ENCODE measurements around the gene JAKMIP3.

The JAKMIP3 gene

GRCh38 chr10:132110713-132111112 lies 45.0 kb downstream of the JAKMIP3 start:
- POLR2A ChIA-PET: no interaction called here
- CTCF ChIA-PET: no interaction called here
- no peak for DNase-seq (ENCODE audit: extremely low spot score)
- TF ChIP-seq ZNF384 (IDR thresholded peaks at IDR 0.05): no peak
- TF ChIP-seq FOXM1 (IDR thresholded peaks at IDR 0.05; ENCODE audit: borderline replicate concordance): no peak
- TF ChIP-seq NFRKB (IDR thresholded peaks at IDR 0.05): no peak
- TF ChIP-seq L3MBTL2 (conservative IDR thresholded peaks at IDR 0.05): no peak
- TF ChIP-seq PKNOX1 (IDR thresholded peaks at IDR 0.05): no peak
- TF ChIP-seq CTBP1 (IDR thresholded peaks at IDR 0.05; ENCODE audit: borderline replicate concordance): no peak
- no peak for TF ChIP-seq BHLHE40 (IDR thresholded peaks at IDR 0.05; ENCODE audit: borderline replicate concordance)
- no peak for TF ChIP-seq SP1 (IDR thresholded peaks at IDR 0.05)
- TF ChIP-seq SUZ12 (IDR thresholded peaks at IDR 0.05): no peak
- TF ChIP-seq ELF4 (IDR thresholded peaks at IDR 0.05): no peak
- no peak for TF ChIP-seq HDGF (IDR thresholded peaks at IDR 0.05; ENCODE audit: borderline replicate concordance)
- no peak for TF ChIP-seq FOXA1 (IDR thresholded peaks at IDR 0.05)
- TF ChIP-seq FOXK2 (IDR thresholded peaks at IDR 0.05): no peak
- TF ChIP-seq LEF1 (IDR thresholded peaks at IDR 0.05; ENCODE audit: borderline replicate concordance): no peak
- TF ChIP-seq ARNT (IDR thresholded peaks at IDR 0.05): no peak
- no peak for TF ChIP-seq TARDBP (IDR thresholded peaks at IDR 0.05)

GRCh38 chr10:132111121-132111731 lies 45.5 kb downstream of the JAKMIP3 start:
- POLR2A ChIA-PET: no interaction called here
- no peak for TF ChIP-seq PKNOX1 (IDR thresholded peaks at IDR 0.05)
- no peak for TF ChIP-seq L3MBTL2 (conservative IDR thresholded peaks at IDR 0.05)
- no peak for TF ChIP-seq CTBP1 (IDR thresholded peaks at IDR 0.05; ENCODE audit: borderline replicate concordance)
- no peak for TF ChIP-seq SP1 (IDR thresholded peaks at IDR 0.05)
- TF ChIP-seq FOXM1 (IDR thresholded peaks at IDR 0.05; ENCODE audit: borderline replicate concordance): no peak
- TF ChIP-seq ARNT (IDR thresholded peaks at IDR 0.05): no peak
- no peak for TF ChIP-seq HDGF (IDR thresholded peaks at IDR 0.05; ENCODE audit: borderline replicate concordance)
- TF ChIP-seq FOXA1 (IDR thresholded peaks at IDR 0.05): no peak
- no peak for TF ChIP-seq ELF4 (IDR thresholded peaks at IDR 0.05)
- TF ChIP-seq BHLHE40 (IDR thresholded peaks at IDR 0.05; ENCODE audit: borderline replicate concordance): no peak
- DNase-seq (ENCODE audit: extremely low spot score): no peak
- CTCF ChIA-PET: no interaction called here

- TF ChIP-seq LEF1 (IDR thresholded peaks at IDR 0.05; ENCODE audit: borderline replicate concordance) (no peak), ZNF384 (IDR thresholded peaks at IDR 0.05) (no peak), FOXK2 (IDR thresholded peaks at IDR 0.05) (no peak), SP1 (IDR thresholded peaks at IDR 0.05) (no peak), PKNOX1 (IDR thresholded peaks at IDR 0.05) (no peak), L3MBTL2 (conservative IDR thresholded peaks at IDR 0.05) (no peak), ELF4 (IDR thresholded peaks at IDR 0.05) (no peak), ARNT (IDR thresholded peaks at IDR 0.05) (no peak), CTBP1 (IDR thresholded peaks at IDR 0.05; ENCODE audit: borderline replicate concordance) (no peak), FOXA1 (IDR thresholded peaks at IDR 0.05) (no peak), HDGF (IDR thresholded peaks at IDR 0.05; ENCODE audit: borderline replicate concordance) (no peak), BHLHE40 (IDR thresholded peaks at IDR 0.05; ENCODE audit: borderline replicate concordance) (no peak), NFRKB (IDR thresholded peaks at IDR 0.05) (no peak), FOXM1 (IDR thresholded peaks at IDR 0.05; ENCODE audit: borderline replicate concordance) (no peak), SUZ12 (IDR thresholded peaks at IDR 0.05) (no peak)
- DNase-seq (ENCODE audit: extremely low spot score): no peak
- ChIA-PET POLR2A (no interaction called here), CTCF (no interaction called here)
Measured at GRCh38 chr10:132111871-132112341, 46.2 kb downstream of the JAKMIP3 start.

GRCh38 chr10:132112611-132113010 lies 46.9 kb downstream of the JAKMIP3 start:
- DNase-seq (ENCODE audit: extremely low spot score): no peak
- TF ChIP-seq L3MBTL2 (conservative IDR thresholded peaks at IDR 0.05) (no peak), ELF4 (IDR thresholded peaks at IDR 0.05) (no peak), NFRKB (IDR thresholded peaks at IDR 0.05) (no peak), HDGF (IDR thresholded peaks at IDR 0.05; ENCODE audit: borderline replicate concordance) (no peak), BHLHE40 (IDR thresholded peaks at IDR 0.05; ENCODE audit: borderline replicate concordance) (no peak), PKNOX1 (IDR thresholded peaks at IDR 0.05) (no peak), FOXA1 (IDR thresholded peaks at IDR 0.05) (no peak), SUZ12 (IDR thresholded peaks at IDR 0.05) (no peak), FOXK2 (IDR thresholded peaks at IDR 0.05) (no peak), ZNF384 (IDR thresholded peaks at IDR 0.05) (no peak)

GRCh38 chr10:132113206-132113605 lies 47.5 kb downstream of the JAKMIP3 start:
- no peak for TF ChIP-seq PKNOX1 (IDR thresholded peaks at IDR 0.05)
- TF ChIP-seq FOXK2 (IDR thresholded peaks at IDR 0.05): no peak
- no peak for TF ChIP-seq HDGF (IDR thresholded peaks at IDR 0.05; ENCODE audit: borderline replicate concordance)
- no peak for TF ChIP-seq FOXM1 (IDR thresholded peaks at IDR 0.05; ENCODE audit: borderline replicate concordance)
- no peak for TF ChIP-seq SUZ12 (IDR thresholded peaks at IDR 0.05)
- TF ChIP-seq SP1 (IDR thresholded peaks at IDR 0.05): no peak
- TF ChIP-seq L3MBTL2 (conservative IDR thresholded peaks at IDR 0.05): no peak
- no peak for TF ChIP-seq FOXA1 (IDR thresholded peaks at IDR 0.05)
- no peak for TF ChIP-seq ELF4 (IDR thresholded peaks at IDR 0.05)
- no peak for TF ChIP-seq CTBP1 (IDR thresholded peaks at IDR 0.05; ENCODE audit: borderline replicate concordance)
- no peak for TF ChIP-seq ARNT (IDR thresholded peaks at IDR 0.05)
- no peak for TF ChIP-seq LEF1 (IDR thresholded peaks at IDR 0.05; ENCODE audit: borderline replicate concordance)
- TF ChIP-seq BHLHE40 (IDR thresholded peaks at IDR 0.05; ENCODE audit: borderline replicate concordance): no peak
- no peak for TF ChIP-seq NFRKB (IDR thresholded peaks at IDR 0.05)
- POLR2A ChIA-PET: no interaction called here
- CTCF ChIA-PET: interaction anchor here (0.8 kb wide), 1 partner anchor 12 kb away, joined by 3 read pairs; no protein-coding TSS in a partner anchor
- DNase-seq (ENCODE audit: extremely low spot score): no peak

More at GRCh38 chr10:132112611-132113010, 46.9 kb downstream of the JAKMIP3 start:
- CTCF ChIA-PET: interaction anchor here (0.8 kb wide), 1 partner anchor 13 kb away, joined by 3 read pairs; no protein-coding TSS in a partner anchor
- POLR2A ChIA-PET: no interaction called here

Measured in HEK293T (cell line).